ENCODE data around the gene ADGRF4.
A peak's percentile ranks its signal among the peaks of the same experiment; 100 is the strongest.

ADGRF4 gene

GRCh38 chr6:47681201-47681990 lies 17.0 kb upstream of the ADGRF4 start:
- DNase-seq: no peak

- no peak for DNase-seq
These were observed 12.0 kb upstream of the ADGRF4 start for GRCh38 chr6:47686411-47686810.

DNA sequence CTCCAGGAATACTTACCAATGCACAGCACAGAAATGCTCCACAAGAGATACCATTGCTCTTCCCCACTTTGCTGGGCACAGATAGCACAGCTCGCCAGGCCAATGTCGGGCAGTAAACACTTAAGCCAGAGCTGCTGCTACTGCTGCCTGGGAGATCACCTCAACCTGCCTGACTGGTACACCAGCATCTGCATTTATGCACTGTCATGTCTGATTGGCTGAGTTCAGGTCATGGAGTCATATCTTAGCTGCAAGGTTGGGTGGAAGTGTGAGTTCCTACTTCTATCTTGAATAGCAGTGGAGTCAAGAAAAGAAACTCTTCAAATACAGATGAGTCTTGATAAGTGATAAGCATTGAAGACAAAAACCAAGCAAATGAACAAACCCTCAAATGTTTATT lies 10.9 kb upstream of the ADGRF4 start:
- no peak for DNase-seq

DNA sequence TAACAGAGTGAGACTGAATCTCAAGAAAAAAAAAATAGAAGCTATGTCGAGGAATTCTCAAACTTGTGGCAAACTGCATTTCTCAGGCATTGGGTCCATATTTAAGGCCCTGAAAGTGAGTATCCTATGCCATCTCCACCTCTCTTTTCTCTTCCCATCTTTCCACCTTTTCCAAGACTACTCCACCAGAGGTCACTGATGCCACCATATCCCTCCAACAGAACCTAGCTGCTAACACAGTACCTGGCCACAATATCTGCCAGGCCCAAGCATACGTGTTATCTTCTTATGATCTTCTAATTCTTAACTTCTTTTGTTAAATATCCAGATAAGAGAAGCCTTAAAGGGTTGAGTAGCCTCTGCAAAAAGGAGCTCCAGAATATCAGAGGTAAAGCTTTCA lies 8.2 kb upstream of the ADGRF4 start:
- no peak for DNase-seq

GRCh38 chr6:47690791-47691190 lies 7.6 kb upstream of the ADGRF4 start:
- no peak for DNase-seq

DNA sequence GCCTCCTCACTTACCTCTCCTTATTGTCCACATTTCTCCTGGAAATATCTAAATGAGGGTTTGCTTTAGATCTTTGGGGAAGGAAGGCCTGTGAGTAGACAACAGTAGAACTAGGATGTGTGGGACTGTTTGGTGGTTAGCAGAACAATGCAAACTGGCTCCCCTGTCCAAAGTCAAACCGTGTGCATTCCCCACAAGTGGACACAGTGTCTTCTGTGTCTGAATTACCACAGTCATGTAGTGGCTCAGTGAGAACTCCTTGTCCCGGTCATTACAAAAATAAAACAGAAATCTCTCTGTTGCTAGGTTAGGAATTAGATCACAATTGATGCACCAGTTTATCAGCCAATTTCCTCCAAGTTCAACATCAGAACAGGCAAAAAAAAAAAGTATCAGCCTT lies 455 bp upstream of the ADGRF4 start:
- no peak for DNase-seq

DNA sequence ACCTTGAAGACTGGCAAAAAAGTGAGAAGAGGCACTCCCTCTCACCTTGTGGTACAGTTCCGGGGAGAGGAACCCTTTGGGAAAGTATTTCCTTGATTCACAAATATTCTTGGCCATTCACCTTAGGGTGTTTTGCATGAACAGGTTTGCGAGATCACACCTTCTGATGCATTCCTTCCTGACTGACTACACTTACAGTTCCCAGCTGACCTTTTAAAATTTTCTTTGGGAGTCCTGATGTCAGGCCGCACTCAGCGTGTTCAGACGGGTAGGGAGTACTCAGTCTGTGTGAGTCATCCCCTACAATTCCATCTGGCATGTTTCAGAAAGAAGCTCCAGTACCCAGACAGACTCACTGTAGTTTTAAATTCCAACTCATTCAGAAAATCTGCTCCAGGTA lies 1.7 kb downstream of the ADGRF4 start:
- no peak for DNase-seq

- no peak for DNase-seq
These were observed 2.2 kb downstream of the ADGRF4 start for GRCh38 chr6:47700596-47700995.

GRCh38 chr6:47701363-47701762 lies 3.0 kb downstream of the ADGRF4 start:
- DNase-seq: no peak

DNA sequence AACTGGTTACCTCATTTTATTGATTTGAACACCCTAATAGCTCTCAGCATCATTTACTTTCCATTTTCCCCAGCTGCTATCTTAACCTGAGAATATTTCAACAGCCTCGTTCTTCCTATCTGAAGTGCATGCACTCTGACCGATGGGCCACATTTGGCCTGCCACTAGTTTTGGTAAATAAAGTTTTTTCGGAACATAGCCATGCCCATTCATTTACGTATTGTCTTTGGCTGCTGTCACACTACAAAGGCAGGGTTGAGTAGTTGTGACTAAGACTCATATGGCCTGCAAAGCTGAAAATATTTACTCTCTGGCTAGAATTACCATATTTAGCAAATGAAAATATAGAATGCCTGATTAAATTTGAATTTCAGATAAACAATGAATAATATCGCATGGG lies 10.8 kb downstream of the ADGRF4 start:
- no peak for DNase-seq

GRCh38 chr6:47710295-47710694 lies 11.9 kb downstream of the ADGRF4 start:
- DNase-seq: no peak

- no peak for DNase-seq
These were observed 14.8 kb downstream of the ADGRF4 start for GRCh38 chr6:47713200-47713599.

DNA sequence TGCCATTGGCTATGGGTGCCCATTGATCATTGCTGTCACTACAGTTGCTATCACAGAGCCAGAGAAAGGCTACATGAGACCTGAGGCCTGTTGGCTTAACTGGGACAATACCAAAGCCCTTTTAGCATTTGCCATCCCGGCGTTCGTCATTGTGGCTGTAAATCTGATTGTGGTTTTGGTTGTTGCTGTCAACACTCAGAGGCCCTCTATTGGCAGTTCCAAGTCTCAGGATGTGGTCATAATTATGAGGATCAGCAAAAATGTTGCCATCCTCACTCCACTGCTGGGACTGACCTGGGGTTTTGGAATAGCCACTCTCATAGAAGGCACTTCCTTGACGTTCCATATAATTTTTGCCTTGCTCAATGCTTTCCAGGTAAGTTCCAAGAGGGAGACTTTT lies 16.4 kb downstream of the ADGRF4 start:
- DNase-seq: no peak

DNA sequence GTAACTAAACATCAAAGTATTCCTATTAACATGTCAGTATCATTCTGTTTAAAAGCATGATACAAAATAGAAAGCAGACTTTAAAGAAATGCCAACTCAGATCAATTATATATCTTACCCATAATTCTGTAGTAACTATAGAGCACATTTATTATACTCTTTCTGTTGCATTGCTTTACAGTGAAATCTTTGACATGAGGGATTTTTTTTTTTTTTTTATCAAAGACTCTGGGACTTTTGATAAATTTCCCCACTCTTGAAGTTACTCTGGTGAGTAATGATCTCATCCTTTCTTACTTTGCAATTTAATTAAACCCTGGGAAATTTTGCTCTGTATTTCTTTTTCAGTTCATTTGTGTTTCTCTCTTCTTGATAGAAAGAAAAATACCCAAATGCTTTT lies 17.4 kb downstream of the ADGRF4 start:
- no peak for DNase-seq

GRCh38 chr6:47716207-47716606 lies 17.8 kb downstream of the ADGRF4 start:
- no peak for DNase-seq

GRCh38 chr6:47718571-47718970 lies 20.2 kb downstream of the ADGRF4 start:
- no peak for DNase-seq

DNA sequence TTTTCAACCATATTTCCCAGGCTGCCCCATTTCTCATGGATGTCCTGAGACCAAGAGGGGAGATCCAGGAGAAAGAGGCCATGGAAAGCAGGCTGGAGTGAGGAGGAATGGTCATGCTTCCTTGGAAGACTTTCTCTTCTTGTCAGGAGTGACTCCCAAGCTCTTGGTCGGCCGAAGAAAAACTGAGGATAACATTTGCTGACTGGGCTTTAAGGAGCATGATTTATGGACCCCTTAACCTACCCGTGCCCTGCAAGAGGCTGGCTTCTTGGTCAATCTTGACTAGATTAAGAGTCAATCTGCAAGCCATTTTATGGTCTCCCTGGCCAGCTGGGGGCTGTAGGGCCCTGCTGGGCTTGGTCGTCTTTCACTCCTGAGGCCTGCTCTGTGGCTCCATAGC lies 22.8 kb downstream of the ADGRF4 start:
- no peak for DNase-seq

GRCh38 chr6:47722194-47722593 lies 23.8 kb downstream of the ADGRF4 start:
- no peak for DNase-seq

- DNase-seq: no peak
These were observed 25.9 kb downstream of the ADGRF4 start for GRCh38 chr6:47724300-47724699.

GRCh38 chr6:47727391-47727790 lies 29.0 kb downstream of the ADGRF4 start:
- DNase-seq: no peak

GRCh38 chr6:47729019-47729418 lies 30.6 kb downstream of the ADGRF4 start:
- DNase-seq: no peak

- DNase-seq: no peak
These were observed 31.1 kb downstream of the ADGRF4 start for GRCh38 chr6:47729457-47729856.

GRCh38 chr6:47733879-47734558 lies 35.6 kb downstream of the ADGRF4 start:
- DNase-seq: peak; percentile 7

GRCh38 chr6:47734831-47735481 lies 36.6 kb downstream of the ADGRF4 start:
- DNase-seq: no peak
